Right lobe of liver (tissue), 4 donors: ENCODE data around the gene CDCA5.

ENCODE experiments used
- POLR2A ChIP-seq: fragments of 450-650 bp; IDR thresholded peaks from one replicate; pipeline ENCODE4 v1.6.1; 2017; ENCODE audit warnings: antibody characterized with exemption, mild to moderate bottlenecking
- TF ChIP-seq, protein P1 (sequence below), 4 donors: fragments of 200-600 bp in 3 of 4; fragments of 450-650 bp in 1 of 4; IDR thresholded peaks; one replicate each; pipeline versions ENCODE4 v1.5.1 to v1.8.0; 2016 to 2022; ENCODE audit warnings: antibody characterized with exemption in 4 of 4, mild to moderate bottlenecking in 2 of 4
- donor health status: DM: no; HTN: no; CAD: no.
- donor health status: DM: no; HTN: no; CAD: no.
- donor health status: DM: no; HTN: yes; CAD: no.

DNA sequence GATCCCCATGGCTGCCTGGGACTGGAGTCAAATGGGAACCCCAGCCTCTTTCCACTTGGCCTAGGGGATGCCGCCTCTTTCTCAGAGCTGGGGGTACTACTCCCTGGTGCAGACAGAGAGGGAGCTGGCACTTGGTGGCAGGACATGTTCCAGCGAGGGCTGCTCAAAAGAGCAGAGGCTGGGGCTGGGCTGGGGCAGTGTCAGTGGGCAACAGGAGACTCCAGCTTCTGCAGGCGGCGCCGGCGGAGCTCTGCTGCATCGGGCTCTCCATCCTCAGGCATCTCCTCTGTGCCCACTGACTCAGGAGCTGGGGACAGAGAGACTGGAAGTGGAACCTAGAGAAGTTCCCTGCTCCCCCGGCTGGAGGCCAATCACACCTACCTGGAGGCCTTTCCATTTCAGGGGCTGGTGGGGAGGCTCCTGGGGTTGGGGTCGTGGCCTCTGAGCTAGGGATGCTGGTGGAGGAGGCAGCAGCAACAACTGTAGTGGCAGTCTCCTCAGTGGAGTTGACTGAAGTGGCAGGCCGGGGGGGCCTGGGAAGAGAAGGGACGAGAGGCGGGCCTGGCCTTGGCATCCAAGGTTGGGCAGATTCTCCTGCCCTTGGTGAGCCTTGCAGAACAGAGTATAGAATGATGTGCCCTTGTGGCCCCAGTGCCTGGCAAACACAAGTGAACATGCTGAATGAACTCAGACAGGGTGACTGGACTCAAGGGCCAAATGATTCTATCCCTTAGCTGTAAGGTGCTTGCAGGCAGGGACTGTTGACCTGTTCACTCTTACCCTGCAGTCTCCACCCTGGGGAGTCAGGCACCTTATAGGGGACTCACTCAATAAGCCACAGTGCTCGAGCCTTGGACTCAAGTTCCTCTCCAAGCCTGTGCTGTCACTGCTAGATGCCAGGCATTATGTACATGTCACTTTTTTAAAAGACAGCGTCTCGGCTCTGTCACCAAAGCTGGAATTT is 44.6 kb upstream of the CDCA5 start:
- TF ChIP-seq, protein P1, sequence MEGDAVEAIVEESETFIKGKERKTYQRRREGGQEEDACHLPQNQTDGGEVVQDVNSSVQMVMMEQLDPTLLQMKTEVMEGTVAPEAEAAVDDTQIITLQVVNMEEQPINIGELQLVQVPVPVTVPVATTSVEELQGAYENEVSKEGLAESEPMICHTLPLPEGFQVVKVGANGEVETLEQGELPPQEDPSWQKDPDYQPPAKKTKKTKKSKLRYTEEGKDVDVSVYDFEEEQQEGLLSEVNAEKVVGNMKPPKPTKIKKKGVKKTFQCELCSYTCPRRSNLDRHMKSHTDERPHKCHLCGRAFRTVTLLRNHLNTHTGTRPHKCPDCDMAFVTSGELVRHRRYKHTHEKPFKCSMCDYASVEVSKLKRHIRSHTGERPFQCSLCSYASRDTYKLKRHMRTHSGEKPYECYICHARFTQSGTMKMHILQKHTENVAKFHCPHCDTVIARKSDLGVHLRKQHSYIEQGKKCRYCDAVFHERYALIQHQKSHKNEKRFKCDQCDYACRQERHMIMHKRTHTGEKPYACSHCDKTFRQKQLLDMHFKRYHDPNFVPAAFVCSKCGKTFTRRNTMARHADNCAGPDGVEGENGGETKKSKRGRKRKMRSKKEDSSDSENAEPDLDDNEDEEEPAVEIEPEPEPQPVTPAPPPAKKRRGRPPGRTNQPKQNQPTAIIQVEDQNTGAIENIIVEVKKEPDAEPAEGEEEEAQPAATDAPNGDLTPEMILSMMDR (IDR thresholded peaks at IDR 0.05) = no peak
- no peak for TF ChIP-seq POLR2A
